Measurements from ENCODE around the gene FTSJ1.

DNA sequence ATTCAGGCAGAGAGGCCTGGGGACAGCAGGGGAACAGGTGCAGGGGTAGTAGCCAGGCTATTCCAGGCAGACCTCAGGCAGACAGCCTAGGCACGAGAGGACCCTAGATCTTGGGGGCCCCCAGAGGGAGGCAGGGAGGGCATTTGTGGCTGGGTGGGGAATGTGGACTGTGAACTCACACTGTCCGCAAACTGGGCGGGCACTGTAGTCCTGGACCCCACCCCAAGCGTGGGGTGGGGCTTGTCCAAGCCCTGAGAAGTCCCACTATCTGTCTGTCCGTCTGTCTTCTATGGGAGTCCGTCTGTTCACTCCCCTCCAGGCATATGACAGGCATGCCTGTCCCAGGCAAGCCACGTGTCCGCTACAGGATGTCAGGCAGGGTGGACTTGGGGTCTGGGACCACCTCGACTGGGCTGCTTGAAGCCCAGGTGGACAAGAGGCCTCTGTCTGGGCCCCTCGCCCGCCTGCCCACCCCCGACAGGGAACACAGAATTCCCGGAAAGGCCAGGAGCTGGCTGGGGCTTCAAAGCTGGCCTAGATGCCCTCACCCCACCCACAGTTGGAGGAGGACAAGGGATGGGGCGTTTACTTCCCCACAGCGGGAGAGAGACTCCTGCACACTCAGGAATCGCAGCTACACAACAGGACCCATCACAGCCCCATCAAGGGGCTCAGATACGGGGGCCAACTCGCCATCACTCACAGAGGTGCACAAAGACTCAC, 5.7 kb upstream of the FTSJ1 start, which contains the start of gene SLC38A5:
- TF ChIP-seq, protein P1, sequence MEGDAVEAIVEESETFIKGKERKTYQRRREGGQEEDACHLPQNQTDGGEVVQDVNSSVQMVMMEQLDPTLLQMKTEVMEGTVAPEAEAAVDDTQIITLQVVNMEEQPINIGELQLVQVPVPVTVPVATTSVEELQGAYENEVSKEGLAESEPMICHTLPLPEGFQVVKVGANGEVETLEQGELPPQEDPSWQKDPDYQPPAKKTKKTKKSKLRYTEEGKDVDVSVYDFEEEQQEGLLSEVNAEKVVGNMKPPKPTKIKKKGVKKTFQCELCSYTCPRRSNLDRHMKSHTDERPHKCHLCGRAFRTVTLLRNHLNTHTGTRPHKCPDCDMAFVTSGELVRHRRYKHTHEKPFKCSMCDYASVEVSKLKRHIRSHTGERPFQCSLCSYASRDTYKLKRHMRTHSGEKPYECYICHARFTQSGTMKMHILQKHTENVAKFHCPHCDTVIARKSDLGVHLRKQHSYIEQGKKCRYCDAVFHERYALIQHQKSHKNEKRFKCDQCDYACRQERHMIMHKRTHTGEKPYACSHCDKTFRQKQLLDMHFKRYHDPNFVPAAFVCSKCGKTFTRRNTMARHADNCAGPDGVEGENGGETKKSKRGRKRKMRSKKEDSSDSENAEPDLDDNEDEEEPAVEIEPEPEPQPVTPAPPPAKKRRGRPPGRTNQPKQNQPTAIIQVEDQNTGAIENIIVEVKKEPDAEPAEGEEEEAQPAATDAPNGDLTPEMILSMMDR (IDR thresholded peaks at IDR 0.05), result no peak
- no peak for TF ChIP-seq POLR2A (IDR thresholded peaks at IDR 0.05)
